CD4-positive, CD25-positive, alpha-beta regulatory T cell (primary cell): ENCODE data around the gene BBS9. TPM values are rescaled to one million over a fixed set of nuclear protein-coding genes. Genes with fewer than 3 reads are reported as not detected.

Experiments used
- ATAC-seq, 2 donors: fragments of 150-1000 bp; cut with Tn5 transposase; one replicate each; pipeline ENCODE4 v1.10.0; 2021; ENCODE audit warnings: low read depth in 2 of 2, moderate number of reproducible peaks in 2 of 2, moderate library complexity in 1 of 2
- DNase-seq, 3 donors: peaks; one replicate each; pipeline versions ENCODE4 v3.0.0 to v3.0.0-alpha.2; 2012 to 2022; ENCODE audit warnings: mixed read lengths in 1 of 3
- H3K27ac ChIP-seq: one replicate; pipeline ENCODE4 v1.7.0; 2013; ENCODE audit warnings: mild to moderate bottlenecking, low read length; ENCODE audit not compliant: insufficient read depth, poor library complexity, severe bottlenecking
- H3K27me3 ChIP-seq: one replicate; pipeline ENCODE4 v1.7.0; 2013; ENCODE audit warnings: low read length; ENCODE audit not compliant: control insufficient read depth, insufficient read depth
- H3K36me3 ChIP-seq: one replicate; pipeline ENCODE4 v1.7.0; 2013; ENCODE audit warnings: mild to moderate bottlenecking, low read length, moderate library complexity; ENCODE audit not compliant: control insufficient read depth, insufficient read depth
- H3K4me1 ChIP-seq: 2 replicates; pipeline ENCODE4 v1.7.0; 2013; ENCODE audit warnings: mild to moderate bottlenecking, low read length; ENCODE audit not compliant: insufficient read depth, control insufficient read depth, poor library complexity, severe bottlenecking
- H3K4me3 ChIP-seq: one replicate; pipeline ENCODE4 v1.7.0; 2013; ENCODE audit warnings: low read depth, mild to moderate bottlenecking, low read length, moderate library complexity
- H3K9me3 ChIP-seq, 2 experiments: 1 replicate in 1 of 2; 2 replicates in 1 of 2; pipeline ENCODE4 v1.7.0; 2013; ENCODE audit warnings: low read length in 2 of 2, mild to moderate bottlenecking in 1 of 2, moderate library complexity in 1 of 2; ENCODE audit not compliant: control insufficient read depth in 2 of 2
- H3K27ac Mint-ChIP-seq, 3 donors: one replicate each; pipeline ENCODE4 v1.8.0; 2020 to 2022; ENCODE audit warnings: mild to moderate bottlenecking in 3 of 3, mixed read lengths in 3 of 3, moderate library complexity in 2 of 3
- H3K27me3 Mint-ChIP-seq: one replicate; pipeline ENCODE4 v1.8.0; 2022; ENCODE audit warnings: mild to moderate bottlenecking, mixed read lengths
- H3K36me3 Mint-ChIP-seq: one replicate; pipeline ENCODE4 v1.8.0; 2020; ENCODE audit warnings: mixed read lengths
- H3K4me1 Mint-ChIP-seq, 4 donors: one replicate each; pipeline ENCODE4 v1.8.0; 2020 to 2022; ENCODE audit warnings: mixed read lengths in 4 of 4, mild to moderate bottlenecking in 1 of 4
- H3K4me3 Mint-ChIP-seq, 4 donors: one replicate each; pipeline ENCODE4 v1.8.0; 2020 to 2022; ENCODE audit warnings: mild to moderate bottlenecking in 4 of 4, mixed read lengths in 4 of 4, moderate library complexity in 3 of 4
- H3K9me3 Mint-ChIP-seq, 7 donors: one replicate each; pipeline ENCODE4 v1.8.0; 2020 to 2022; ENCODE audit warnings: mixed read lengths in 7 of 7, mild to moderate bottlenecking in 3 of 7, moderate library complexity in 2 of 7
- polyA plus RNA-seq, 4 donors: library from polyadenylated mRNA; unstranded; fragments of 300-500 nt; fragmentation: Illumina TruSeq; gene quantifications; one replicate each; pipeline ENCODE4 v1.2.3, GENCODE V29; 2021
- total RNA-seq: library from RNA; stranded (reverse); gene quantifications from one replicate; pipeline ENCODE4 v1.2.3, GENCODE V29; 2022

The BBS9 gene
- total and polyA plus RNA-seq, 5 donors from 2014 or later = 8.1 to 18.7 (median 13.2) TPM

DNA sequence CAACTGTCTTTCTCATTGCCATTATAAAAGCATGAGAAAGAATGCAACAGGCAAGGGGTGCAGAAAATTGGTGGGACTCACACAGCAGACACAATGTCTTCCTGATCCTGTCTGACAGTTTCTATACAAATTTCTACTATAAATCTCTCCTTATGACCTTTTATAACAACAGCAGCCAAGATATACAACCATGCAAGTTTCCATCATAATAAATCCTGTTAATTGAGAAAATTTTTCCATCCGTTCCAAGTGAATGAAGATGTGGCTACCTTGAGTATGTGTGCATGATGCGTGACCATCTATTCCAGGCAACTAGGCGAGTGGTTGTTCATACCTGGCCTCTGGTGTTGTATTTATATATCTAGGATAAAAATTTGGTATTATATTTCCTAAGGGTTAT, 216.7 kb downstream of the BBS9 start:
- H3K27ac ChIP-seq = no peak overlapping the region
- no peak overlapping the region for H3K4me3 ChIP-seq
- H3K4me1 ChIP-seq = no peaks in the 10 kb centered on the region
- no peaks in the 10 kb centered on the region for H3K9me3 ChIP-seq
- no peaks in the 10 kb centered on the region for H3K27me3 ChIP-seq
- Mint-ChIP-seq H3K4me3 (no peak overlapping the region), H3K36me3 (peaks cover 35% of the 10 kb centered on the region), H3K27me3 (no peaks in the 10 kb centered on the region), H3K4me1 (no peaks in the 10 kb centered on the region), H3K9me3 (peaks cover 0 to 1% (median 0%) of the 10 kb centered on the region in 7 donors), H3K27ac (no peak overlapping the region)
- ATAC-seq (no peak), DNase-seq (no peak)
- no peaks in the 10 kb centered on the region for H3K36me3 ChIP-seq

DNA sequence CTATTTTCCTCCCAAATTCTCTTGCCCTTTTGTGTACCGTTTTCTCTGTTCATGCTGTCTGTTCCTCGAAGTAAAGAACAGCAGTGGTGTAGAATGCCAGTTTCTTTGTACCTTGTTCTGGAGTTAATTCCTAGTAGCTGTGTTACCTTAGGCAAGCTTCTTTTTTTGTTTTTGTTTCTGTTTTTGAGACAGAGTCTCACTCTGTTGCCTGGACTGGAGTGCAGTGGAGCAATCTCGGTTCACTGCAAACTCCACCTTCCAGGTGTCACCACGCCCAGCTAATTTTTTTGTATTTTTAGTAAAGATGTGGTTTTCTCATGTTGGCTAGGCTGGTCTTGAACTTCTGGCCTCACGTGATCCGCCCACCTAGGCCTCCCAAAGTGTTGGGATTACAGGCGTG, 221.2 kb downstream of the BBS9 start:
- peaks cover 0 to 2% (median under 1%) of the 10 kb centered on the region in 4 donors for H3K4me1 Mint-ChIP-seq
- H3K27ac ChIP-seq = no peak overlapping the region
- DNase-seq = no peak
- no peaks in the 10 kb centered on the region for H3K9me3 ChIP-seq
- H3K36me3 Mint-ChIP-seq = peaks cover 22% of the 10 kb centered on the region
- H3K9me3 Mint-ChIP-seq = peaks cover 0 to 1% (median 0%) of the 10 kb centered on the region in 7 donors
- no peaks in the 10 kb centered on the region for H3K4me1 ChIP-seq
- H3K36me3 ChIP-seq = no peaks in the 10 kb centered on the region
- no peak overlapping the region for H3K4me3 Mint-ChIP-seq
- H3K4me3 ChIP-seq = no peak overlapping the region
- no peak overlapping the region for H3K27ac Mint-ChIP-seq
- no peaks in the 10 kb centered on the region for H3K27me3 Mint-ChIP-seq
- ATAC-seq = no peak
- H3K27me3 ChIP-seq = no peaks in the 10 kb centered on the region

DNA sequence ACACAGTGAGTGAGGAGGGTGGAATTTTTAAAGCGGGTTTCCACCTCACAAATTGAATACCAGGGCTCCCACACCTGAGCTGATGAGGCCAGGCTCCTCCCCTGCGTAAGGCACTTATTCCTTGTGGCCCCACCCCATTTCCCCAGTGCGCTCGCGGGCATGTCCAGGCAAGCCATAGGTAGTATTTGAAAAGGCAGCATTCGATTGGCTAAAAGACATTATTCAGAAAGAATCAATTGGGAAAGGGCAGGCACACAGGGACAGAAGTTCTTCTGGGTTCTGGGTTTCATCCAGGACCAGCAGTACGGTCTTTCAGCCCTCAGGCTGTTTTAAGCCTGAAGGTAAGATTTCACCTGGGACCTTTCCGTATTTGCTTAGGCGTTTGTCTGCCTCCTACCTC, 222.3 kb downstream of the BBS9 start:
- peaks cover 16% of the 10 kb centered on the region for H3K36me3 Mint-ChIP-seq
- no peaks in the 10 kb centered on the region for H3K4me1 ChIP-seq
- no peak overlapping the region for H3K27ac Mint-ChIP-seq
- H3K27ac ChIP-seq = no peak overlapping the region
- H3K9me3 ChIP-seq = no peaks in the 10 kb centered on the region
- H3K4me3 Mint-ChIP-seq = no peak overlapping the region
- H3K27me3 ChIP-seq = no peaks in the 10 kb centered on the region
- H3K9me3 Mint-ChIP-seq = peaks cover 0 to 1% (median 0%) of the 10 kb centered on the region in 7 donors
- ATAC-seq (no peak), DNase-seq (no peak)
- no peaks in the 10 kb centered on the region for H3K36me3 ChIP-seq
- H3K27me3 Mint-ChIP-seq = no peaks in the 10 kb centered on the region
- H3K4me3 ChIP-seq = no peak overlapping the region
- H3K4me1 Mint-ChIP-seq = peaks cover 0 to 5% (median under 1%) of the 10 kb centered on the region in 4 donors

DNA sequence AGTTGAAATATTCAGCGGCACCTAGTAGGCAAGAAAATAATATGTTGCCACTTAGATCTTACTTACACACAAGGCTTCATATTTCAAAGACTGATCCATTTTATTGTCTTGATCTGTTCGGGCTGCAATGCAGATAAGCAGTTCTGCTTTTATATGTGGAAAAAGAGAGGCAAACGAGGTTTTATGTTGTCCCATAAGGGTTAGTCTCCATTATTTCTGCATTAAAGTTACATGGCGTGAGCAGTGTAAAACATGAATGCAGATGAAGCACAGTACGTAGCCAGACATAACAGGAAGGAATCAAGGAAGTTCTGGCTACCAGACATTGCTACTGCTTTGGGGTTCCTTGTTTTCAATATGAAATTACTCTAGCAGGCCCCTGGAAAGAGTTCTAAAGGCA, 224.8 kb downstream of the BBS9 start:
- H3K27ac ChIP-seq = no peak overlapping the region
- no peaks in the 10 kb centered on the region for H3K4me1 ChIP-seq
- DNase-seq (no peak), ATAC-seq (no peak)
- H3K4me3 ChIP-seq = no peak overlapping the region
- no peak overlapping the region for H3K4me3 Mint-ChIP-seq
- H3K9me3 Mint-ChIP-seq = peaks cover 0 to 1% (median 0%) of the 10 kb centered on the region in 7 donors
- no peaks in the 10 kb centered on the region for H3K36me3 ChIP-seq
- no peaks in the 10 kb centered on the region for H3K27me3 Mint-ChIP-seq
- H3K27ac Mint-ChIP-seq = no peak overlapping the region
- peaks cover 16% of the 10 kb centered on the region for H3K36me3 Mint-ChIP-seq
- peaks cover 0 to 5% (median under 1%) of the 10 kb centered on the region in 4 donors for H3K4me1 Mint-ChIP-seq
- no peaks in the 10 kb centered on the region for H3K27me3 ChIP-seq
- no peaks in the 10 kb centered on the region for H3K9me3 ChIP-seq

DNA sequence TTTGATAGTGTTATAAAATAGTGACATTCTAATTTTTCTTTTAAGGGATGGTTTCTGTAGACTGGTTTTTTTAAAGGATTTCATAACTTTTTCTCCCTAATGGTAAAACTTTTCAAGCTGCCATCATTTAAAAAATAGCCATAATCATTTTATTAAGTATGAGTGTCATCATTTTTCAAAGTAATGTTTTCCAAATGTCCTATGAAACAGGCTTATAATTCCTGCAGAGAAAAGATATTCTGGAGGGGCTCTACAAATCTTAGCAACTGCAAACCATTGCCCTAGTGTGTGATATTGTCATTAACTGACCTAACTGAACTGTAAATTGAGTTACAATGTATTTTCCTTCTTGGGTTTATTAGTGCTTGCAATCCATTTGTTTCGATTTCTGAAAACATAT, 226.0 kb downstream of the BBS9 start:
- no peaks in the 10 kb centered on the region for H3K9me3 ChIP-seq
- H3K27ac ChIP-seq = no peak overlapping the region
- Mint-ChIP-seq H3K27me3 (no peaks in the 10 kb centered on the region), H3K9me3 (peaks cover 0 to 1% (median 0%) of the 10 kb centered on the region in 7 donors), H3K36me3 (peaks cover 11% of the 10 kb centered on the region), H3K27ac (no peak overlapping the region), H3K4me3 (no peak overlapping the region), H3K4me1 (peaks cover 0 to 5% (median under 1%) of the 10 kb centered on the region in 4 donors)
- no peak overlapping the region for H3K4me3 ChIP-seq
- no peak for ATAC-seq
- DNase-seq = no peak
- H3K36me3 ChIP-seq = no peaks in the 10 kb centered on the region
- H3K4me1 ChIP-seq = no peaks in the 10 kb centered on the region
- H3K27me3 ChIP-seq = no peaks in the 10 kb centered on the region

DNA sequence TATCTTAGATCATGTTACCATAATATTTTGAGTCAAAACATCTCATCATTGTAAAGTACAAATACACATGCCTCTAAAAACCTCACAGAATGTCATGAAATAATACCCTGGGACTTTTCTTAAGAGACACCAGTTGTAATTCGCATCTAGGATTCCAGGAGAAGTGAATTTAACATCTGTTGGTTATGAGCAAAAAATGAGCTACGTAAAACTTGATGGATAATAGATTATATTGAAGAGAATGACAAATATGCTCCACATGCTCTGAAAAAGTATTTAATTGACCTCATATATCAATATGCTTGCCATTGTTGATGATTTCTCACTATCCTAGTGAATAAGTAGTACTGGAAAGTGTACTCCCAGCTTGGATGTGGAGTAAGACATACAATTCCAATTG, 227.0 kb downstream of the BBS9 start:
- no peak for DNase-seq
- H3K9me3 ChIP-seq = no peaks in the 10 kb centered on the region
- H3K36me3 Mint-ChIP-seq = peaks cover 4% of the 10 kb centered on the region
- H3K36me3 ChIP-seq = no peaks in the 10 kb centered on the region
- no peaks in the 10 kb centered on the region for H3K9me3 Mint-ChIP-seq
- no peak overlapping the region for H3K27ac Mint-ChIP-seq
- H3K27ac ChIP-seq = no peak overlapping the region
- no peak overlapping the region for H3K4me3 Mint-ChIP-seq
- H3K27me3 ChIP-seq = no peaks in the 10 kb centered on the region
- peaks cover 0 to 5% (median under 1%) of the 10 kb centered on the region in 4 donors for H3K4me1 Mint-ChIP-seq
- H3K4me1 ChIP-seq = no peaks in the 10 kb centered on the region
- H3K27me3 Mint-ChIP-seq = no peaks in the 10 kb centered on the region
- no peak for ATAC-seq
- H3K4me3 ChIP-seq = no peak overlapping the region

DNA sequence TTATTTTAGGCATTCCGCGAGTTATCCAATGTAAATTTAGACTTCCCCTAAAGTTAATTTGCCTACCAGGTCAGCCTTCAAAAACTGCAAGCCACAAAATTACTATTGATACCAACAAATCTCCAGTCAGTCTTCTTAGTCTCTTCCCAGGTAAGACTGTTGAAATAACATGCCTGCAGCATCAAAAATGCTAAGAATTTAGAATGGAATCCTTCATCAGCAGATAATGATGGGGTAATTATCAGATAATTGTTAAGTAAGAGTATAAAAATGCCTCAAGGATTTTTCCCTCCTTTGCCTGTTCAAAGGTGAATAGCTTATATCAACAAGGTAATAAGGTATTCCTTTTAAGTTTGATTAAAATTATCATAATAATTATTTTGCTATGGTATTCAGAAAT, 228.5 kb downstream of the BBS9 start:
- Mint-ChIP-seq H3K9me3 (no peaks in the 10 kb centered on the region), H3K27me3 (no peaks in the 10 kb centered on the region), H3K4me3 (no peak overlapping the region), H3K27ac (no peak overlapping the region), H3K4me1 (peaks cover 0 to 5% (median under 1%) of the 10 kb centered on the region in 4 donors), H3K36me3 (no peaks in the 10 kb centered on the region)
- H3K4me3 ChIP-seq = no peak overlapping the region
- no peak overlapping the region for H3K27ac ChIP-seq
- no peaks in the 10 kb centered on the region for H3K36me3 ChIP-seq
- no peaks in the 10 kb centered on the region for H3K4me1 ChIP-seq
- DNase-seq (no peak), ATAC-seq (no peak)
- H3K9me3 ChIP-seq = no peaks in the 10 kb centered on the region
- H3K27me3 ChIP-seq = no peaks in the 10 kb centered on the region

DNA sequence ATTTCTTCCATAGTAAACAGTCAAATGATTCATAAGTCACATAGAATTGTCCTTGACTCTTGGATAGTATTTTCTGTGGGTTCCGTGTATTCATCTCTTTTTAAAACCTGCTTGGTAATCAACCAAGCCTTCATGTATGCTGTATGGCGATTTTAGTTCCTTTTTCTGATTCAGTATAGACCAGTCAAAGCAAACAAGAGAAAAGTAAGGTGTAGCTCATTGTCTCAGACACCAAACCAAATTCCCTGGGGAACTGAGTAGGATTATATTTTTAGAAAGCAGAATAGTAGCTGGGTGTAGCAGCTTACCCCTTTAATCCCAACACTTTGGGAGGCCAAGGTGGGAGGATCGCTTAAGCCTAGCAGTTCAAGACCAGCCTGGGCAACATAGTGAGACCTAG, 240.5 kb downstream of the BBS9 start:
- H3K36me3 Mint-ChIP-seq = peaks cover 54% of the 10 kb centered on the region
- Histone ChIP-seq H3K4me3 (no peak overlapping the region), H3K27ac (no peak overlapping the region), H3K4me1 (no peaks in the 10 kb centered on the region), H3K9me3 (no peaks in the 10 kb centered on the region), H3K27me3 (no peaks in the 10 kb centered on the region), H3K36me3 (no peaks in the 10 kb centered on the region)
- H3K4me3 Mint-ChIP-seq = no peak overlapping the region
- H3K4me1 Mint-ChIP-seq = no peaks in the 10 kb centered on the region
- H3K27me3 Mint-ChIP-seq = no peaks in the 10 kb centered on the region
- H3K27ac Mint-ChIP-seq = no peak overlapping the region
- no peak for ATAC-seq
- DNase-seq = no peak
- no peaks in the 10 kb centered on the region for H3K9me3 Mint-ChIP-seq
